HG03095 (cell line): ENCODE results near the gene SORCS3.
"Not testable (repeated sequence)": the region's sequence is repeated elsewhere in the genome, so short reads cannot be mapped to it uniquely, and the experiment has no call there.

Source experiments
- ATAC-seq: cut with Tn5 transposase; IDR thresholded peaks from one replicate; pipeline ENCODE4 v1.9.1; 2021; ENCODE audit warnings: moderate library complexity; ENCODE audit not compliant: unreplicated experiment

The SORCS3 gene

DNA sequence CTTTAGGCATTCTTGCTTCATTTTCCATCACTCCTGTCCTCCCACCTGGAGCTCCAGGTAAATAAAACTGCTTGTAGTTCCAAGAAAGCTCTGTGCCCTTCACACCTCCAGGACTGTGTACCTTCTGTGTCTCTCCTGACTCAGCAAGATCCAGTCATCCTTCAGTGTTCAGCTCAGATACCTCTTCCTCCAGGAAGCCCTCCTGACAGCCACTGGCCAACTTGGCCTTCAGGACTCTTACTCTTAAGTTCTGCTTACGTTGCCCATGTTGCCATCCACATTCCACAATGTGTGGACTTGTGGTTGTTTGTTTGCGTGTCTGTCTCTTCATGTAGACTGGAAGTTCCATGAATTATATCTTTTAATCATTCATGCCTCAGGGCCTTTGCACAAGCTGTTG is 48.0 kb downstream of the SORCS3 start:
- no peak for ATAC-seq

DNA sequence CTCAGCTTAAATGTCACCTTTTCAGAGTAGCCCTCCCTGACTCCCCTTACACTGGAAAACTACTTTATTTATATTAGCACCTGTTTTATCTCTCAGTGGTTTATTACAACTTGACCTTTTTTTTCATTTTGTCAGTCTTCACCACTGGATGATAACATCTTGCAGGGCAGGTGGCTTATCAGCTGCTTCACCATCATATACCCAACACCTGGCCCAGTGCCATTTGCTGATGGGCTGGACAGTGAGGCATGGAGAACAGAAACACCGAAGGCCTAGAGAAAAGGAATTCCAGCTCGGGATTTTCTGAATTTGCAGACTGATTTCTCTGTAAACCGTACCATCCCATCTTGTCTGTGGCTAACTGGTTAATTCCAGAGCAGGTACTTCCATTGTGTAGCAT is 48.5 kb downstream of the SORCS3 start:
- no peak for ATAC-seq

DNA sequence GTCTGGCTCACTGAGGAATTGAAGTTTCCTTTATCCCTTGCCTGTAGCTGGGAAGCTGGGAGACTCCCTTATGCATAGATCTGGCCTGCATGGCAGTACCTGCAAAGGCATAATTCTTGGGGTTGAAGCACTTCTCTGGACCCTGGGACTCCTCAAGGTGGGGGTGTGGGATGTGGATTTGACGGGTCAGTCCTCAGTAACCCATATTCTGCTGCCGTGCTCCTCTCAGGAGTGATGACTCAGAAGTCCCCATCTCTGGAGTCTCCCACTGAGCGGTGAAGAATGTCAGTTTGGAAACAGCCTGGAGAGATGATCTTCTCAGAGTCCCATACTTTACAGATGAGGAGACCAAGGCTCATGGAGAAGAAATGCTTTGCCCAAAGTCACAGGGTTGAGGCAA is 49.0 kb downstream of the SORCS3 start:
- no peak for ATAC-seq

DNA sequence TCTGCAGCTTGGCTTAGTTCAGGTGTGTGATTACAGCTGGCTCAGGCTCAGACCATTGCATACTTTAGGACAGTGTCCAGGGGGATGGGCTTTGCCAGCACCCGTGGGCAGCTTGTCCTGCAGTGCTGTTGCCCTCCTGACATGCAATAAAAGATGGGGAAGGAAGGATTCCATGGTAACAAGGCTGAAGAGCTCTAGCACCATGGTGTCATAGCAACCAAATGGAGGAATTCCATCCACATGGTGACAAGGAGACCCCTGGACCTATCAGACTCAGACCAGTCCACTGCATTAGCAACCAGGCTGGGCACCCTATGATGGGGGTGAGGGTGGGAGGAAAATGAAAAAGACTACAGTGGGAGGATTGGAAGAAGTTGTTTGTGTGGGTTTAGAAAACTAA is 49.9 kb downstream of the SORCS3 start:
- no peak for ATAC-seq

DNA sequence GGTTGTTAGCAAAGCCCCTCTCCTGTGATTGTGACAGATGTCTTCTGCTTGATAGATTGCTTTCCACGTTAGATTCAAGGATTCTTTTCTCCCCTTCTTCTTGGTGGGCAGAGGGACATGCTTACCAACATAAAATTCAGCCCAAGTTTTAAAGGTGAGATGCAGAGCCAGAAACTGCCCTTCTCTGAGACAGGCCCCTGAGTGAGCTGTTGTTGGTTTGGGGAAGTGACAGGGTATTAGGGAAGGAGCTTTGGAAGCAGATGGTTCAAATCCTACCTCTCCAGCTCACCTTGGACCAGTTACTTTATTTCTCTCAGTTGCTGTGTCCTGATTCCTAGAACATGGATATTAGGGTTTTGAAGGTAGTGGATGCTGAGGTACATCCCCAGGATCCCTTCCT is 53.0 kb downstream of the SORCS3 start:
- no peak for ATAC-seq

DNA sequence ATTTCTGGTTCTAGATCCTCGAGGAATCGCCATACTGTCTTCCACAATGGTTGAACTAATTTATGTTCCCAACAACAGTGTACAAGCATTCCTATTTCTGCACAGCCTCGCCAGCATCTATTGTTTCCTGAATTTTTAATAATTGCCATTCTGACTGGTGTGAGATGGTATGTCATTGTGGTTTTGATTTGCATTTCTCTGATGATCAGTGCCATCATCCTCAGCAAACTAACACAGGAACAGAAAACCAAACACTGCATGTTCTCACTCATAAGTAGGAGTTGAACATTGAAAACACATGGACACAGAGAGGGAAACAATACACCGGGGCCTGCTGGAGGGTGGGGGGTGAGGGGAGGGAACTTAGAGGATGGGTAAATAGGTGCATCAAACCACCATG is 62.2 kb downstream of the SORCS3 start:
- ATAC-seq: not testable (repeated sequence)

DNA sequence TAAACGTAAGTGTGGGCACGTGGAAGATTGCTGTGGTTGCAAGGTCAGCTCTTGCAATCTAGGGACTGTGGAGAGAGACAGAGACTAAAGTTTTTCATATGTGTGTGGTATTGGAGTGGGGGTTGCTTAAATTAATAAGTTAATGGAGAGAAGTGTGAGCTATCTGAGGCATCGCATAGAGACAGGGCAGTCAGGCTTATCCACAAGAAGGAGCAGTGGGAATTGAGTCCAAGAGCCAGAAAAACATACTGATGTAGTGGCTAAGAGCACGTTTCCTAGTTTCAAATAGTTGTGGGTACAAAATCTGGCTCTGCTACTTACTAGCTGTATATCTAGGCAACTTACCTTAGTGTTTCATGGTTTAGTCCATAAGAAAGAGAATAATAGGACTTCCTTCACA is 65.8 kb downstream of the SORCS3 start:
- no peak for ATAC-seq

DNA sequence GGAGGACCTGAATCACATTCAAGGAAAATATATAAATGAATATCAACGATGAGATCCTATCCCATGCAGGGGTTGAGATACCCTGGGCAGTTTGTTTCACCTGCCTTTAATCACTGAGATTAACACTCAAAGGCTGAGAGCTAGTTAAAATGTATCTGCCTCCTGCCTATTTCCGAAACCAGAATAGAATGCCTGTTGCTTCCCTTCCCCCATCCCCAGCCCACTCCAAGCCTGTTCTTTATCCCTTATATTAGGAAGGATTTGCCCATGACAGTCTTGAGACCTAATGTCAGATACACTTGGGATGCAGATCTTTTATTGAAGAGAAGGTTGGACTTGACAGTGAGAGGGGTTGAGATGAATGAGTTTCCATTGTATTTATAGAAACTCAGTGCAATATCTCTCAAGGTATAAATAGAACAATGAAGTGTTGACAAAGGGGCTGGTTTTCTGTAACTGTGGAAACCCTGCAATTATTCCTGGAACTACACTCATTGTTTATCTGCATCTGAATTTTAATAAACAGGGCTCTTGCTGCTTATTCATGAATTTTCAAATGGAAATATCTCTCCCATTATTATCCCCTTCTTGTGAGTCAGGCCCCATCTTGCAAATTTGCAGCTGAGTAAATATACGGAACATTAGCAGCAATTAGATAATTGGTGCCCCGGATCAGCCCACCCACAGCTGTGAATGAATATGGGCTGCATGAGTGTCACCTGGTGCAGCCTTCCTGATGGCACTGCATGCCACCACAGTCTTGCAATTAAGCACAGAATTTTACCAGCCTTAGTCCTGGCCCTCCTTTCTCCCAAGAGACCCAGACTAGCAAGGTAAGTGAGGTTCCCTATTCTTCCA is 66.7 kb downstream of the SORCS3 start:
- ATAC-seq: no peak

DNA sequence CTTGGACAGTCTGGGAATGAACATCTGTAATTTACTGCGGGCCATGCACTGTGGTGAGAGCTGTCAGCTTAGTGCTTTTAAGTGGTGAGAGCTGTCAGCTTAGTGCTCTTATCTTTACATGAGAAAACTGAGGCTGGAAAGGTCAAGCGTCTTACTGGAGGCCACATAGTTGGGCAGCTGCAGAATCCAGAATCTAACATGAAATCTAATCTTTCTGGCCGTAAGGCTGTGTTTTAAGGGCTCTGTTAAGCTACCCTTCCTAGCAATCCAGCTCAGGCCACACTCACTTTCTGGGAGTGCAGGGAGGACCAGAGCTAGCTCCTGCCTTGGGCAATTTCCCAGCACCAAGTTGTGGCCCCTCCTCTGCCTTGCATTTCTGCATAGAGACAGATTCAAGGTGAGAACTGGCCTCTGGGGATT is 70.2 kb downstream of the SORCS3 start:
- no peak for ATAC-seq

DNA sequence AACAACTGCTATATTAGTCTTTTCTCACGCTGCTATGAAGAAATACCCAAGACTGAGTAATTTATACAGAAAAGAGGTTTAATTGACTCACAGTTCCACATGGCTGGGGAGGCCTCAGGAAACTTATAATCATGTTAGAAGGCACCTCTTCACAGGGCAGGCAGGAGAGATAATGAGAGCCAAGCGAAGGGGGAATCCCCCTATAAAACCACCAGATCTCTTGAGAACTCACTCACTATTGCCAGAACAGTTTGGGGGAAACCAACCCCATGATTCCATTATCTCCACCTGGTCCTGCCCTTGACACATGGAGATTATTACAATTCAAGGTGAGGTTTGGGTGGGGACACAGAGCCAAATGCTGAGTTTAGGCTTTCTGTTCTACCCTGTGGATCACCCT is 89.5 kb downstream of the SORCS3 start:
- ATAC-seq: not testable (repeated sequence)

DNA sequence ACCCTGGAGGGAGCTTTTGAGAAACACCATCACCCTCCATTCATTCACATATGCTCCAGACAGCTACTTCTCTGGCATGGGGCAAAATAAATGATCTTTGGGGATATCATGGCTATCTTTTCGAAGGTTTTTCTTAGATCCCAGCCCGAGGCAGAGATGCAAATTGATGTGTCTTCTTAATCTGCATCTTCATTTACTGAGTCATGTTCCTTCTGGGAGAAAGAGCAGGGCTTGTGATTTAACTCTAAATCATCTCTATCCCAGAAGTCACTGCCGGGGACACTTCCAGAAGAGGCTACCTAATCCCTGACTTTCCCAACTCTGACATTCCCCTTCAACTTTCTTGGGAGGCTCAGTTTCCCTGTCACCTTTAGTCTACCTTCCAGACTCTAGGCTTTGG is 90.1 kb downstream of the SORCS3 start:
- ATAC-seq: no peak

DNA sequence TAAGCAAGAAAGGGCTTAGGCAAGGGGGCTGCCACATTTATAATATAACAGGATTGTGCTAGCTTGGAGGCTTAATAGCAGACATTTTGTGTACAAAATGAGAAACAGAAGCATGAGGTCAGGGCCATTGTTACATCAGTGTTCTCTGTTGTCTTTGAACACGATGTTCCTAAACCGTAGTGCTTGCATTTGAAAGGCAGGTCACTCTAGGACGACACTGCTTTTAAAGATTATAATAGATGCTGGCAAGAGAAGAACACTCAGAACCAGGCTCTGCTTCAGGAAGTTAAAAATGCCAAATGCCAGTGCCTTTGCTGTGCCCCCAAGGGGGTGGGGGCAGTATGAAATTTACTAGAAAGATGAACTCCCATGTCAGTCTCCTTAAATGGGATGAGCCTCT is 91.1 kb downstream of the SORCS3 start:
- ATAC-seq: no peak

DNA sequence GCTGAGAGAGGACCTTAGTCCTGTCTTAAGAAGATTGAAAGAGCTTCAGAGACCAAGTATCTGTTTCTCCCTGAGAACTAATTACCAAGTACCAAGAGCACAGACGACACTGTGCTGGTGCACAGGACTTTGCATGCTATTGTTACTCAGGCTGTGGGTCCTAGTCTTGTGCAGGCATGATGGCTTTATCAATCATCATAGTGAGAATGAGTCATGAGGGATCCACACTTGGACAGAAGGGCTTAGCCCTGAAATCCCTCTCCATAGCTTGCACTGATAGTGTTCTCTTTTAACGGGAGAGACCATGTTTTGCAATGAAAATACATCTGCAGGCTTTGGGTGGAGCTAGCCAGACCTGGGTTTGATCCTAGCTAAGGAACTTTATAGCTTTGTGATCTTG is 93.3 kb downstream of the SORCS3 start:
- no peak for ATAC-seq

DNA sequence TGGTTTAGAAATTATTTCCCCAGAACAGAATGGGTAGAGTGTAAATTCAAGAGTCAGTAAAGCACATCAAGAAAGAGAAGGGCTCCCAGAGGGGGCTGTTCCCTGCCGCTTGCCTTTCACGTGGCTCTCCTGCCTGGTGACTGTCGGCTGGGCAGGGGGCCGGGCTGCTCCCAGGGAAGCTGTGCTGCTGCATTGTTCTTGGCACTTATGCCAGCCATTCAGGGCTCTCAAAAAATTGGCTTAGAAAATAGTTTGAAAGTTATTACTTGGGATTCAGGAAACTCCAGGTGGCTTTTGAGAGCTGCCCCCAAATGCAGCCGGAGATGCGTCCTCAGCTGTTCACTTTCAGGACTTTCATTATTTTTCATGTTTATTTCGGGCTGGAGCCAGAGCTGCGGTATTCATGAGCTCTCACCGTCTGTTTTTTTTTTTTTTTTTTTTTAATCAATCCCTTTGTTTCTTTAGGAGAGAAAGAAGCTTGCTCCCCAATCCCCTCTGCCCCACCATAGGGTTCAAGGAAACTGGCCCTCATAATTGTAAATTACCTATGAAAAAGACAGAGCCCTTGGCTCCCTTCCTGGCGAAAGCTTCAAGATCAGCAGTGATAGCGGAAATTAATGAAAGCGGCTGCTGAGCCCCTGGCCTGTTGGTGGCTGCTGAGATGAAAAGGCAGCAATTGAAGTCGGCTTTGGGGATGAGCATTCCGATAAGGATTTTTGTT is 94.1 kb downstream of the SORCS3 start:
- no peak for ATAC-seq

DNA sequence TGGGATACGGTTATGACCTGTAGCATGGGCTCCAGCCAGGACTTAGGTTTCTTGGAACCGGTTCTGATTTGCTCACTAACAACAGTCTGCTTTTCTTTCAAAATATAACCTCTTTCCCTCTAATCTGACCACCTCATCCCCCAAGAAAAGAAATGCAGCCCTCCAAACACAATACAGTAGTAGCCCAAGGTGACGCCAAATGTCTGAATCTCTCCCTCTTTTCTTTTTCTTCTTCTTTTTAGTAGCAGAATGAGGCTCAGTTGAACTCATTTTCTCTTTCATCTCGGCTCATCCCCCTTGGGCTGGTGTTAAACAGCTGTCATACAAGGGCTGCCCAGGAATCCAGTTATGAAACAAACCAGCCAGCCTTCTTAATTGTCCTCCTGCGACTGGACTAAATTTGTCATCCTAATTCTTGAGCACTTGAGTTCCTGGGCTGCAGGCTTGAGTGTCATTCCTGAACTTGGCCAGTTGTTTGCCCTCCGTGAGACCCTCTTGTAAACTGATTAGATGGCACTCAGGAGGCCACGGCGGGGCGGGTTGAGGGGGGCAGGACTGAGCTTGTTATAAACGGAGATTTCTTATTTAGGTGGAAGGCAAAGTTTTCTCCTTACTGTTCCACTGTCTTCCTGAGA is 94.8 kb downstream of the SORCS3 start:
- no peak for ATAC-seq

DNA sequence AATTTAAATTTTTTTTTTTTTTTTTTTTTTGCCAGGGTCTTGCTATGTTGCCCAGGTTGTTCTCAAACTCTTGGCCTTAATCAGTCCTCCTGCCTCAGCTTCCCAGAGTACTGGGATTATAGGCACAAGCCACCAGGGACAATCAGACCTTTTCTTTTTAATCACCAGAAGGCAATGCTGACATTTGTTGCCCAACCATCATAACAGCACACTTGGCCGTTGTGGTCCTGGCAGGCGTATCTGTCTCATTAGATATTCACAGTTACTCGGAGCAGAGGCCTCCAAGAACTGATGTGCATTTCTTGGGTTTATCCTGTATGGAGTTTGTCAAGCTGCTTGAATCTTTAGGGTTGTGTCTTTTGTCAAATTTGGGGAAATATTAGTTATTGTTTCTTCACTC is 100.0 kb downstream of the SORCS3 start:
- ATAC-seq: no peak

DNA sequence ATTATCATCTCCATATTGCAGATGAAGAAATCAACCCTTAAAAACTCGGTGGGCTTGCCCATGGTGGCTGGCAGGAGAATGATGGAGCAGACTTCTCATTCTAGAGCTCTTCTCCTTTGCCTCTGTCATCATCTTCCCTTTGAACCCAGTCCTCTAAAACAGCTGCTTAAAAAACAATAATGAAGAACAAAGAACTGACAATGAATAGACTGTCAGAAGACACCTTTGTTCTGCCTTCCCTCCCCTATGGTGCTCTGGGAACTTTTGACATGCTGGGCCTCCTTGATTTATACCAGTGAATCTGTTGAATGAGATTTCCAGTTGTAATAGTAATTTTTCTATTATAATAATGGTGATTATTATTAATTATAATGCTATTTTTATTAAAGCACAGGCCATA is 103.0 kb downstream of the SORCS3 start:
- no peak for ATAC-seq

DNA sequence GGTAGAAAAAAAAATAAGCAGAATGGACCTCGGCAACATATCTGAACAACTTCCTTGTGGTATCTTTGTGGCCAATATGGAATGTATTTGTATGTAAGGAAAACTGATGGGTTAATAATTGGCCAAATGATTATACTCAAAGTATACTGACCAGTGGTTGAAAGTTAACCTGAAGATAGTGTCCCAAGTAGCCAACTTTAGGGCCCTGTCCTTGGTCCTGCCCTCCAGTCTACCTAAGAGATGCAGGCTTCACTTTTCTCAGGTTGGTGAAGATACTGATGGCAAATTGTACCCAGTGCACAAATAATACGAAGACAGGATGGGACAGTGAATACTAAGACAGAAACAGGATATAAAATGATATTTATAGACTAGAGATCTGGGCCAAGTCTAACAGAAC is 109.2 kb downstream of the SORCS3 start:
- ATAC-seq: no peak

DNA sequence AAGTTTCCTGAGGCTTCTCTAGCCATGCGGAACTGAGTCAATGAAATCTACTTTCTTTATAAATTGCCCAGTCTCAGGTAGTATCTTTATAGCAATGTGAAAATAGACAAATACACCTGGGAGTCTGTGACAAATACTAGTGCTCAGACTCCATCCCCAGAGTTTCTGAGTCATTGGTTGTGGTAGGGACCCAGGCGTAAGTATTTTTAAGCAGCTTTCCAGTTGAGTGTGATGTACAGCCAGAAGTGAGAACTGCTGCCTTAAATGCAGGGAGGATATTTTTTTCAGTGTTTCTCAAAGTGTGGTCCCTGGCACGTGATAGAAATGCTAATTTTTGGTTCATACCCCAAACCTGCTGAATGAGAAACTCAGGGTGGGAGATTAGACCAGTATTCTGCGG is 121.7 kb downstream of the SORCS3 start:
- ATAC-seq: no peak

DNA sequence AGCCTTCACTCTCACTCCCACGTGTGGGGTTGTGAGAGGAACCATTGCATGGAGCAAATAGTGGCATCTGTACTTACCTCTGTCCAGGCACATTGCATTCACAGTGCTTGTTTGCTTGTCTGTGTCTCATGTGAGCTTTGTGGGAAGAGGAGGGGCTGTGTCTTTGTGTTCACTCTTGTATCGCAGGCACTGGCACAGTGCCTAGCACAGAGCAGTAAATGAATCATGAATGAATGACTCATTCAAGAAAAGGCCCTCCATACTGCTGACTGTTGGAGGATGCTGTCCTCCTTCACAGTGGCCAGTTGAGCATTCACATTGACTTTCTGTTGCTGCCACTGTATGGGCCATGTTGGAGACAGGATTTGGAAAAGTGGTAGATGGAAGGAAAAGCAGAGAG is 125.3 kb downstream of the SORCS3 start:
- no peak for ATAC-seq

DNA sequence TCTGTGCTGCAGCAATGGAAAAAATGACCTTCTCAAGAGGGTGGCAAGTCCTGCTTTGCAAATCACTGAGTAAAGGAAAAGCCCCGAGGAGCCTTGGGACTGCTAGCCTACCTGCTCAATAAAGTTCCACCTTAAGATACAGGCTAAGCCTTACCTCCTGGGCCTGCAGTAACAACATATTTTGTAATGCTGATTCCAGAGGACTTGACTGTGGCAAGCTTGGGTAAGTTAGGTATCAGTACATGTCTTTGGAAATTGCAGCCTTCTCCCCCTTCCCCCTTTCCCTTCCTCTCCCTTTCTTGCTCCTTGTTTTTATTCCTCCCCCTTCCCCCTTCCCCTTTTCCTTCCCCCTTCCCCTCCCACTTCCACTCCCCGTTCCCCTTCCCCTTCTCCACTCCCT is 126.2 kb downstream of the SORCS3 start:
- ATAC-seq: no peak

DNA sequence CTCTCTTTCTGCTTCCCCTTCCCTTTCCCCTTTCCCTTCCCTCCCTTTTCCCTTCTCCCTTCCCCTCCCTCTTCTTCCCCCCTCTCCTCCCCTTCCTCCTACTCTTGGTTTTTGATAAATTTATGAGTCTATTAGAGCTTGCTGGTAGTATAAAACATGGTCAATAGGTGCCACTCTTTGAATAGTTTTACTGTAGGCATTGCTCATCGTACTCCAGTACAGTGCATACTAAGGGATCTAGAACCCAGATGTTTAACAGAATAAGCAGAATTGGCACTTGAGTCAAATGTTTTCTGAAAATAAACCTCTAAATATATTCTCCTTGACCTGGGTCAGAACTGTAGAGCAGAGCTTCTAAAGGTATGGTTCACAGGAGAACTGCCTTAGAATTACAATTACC is 126.7 kb downstream of the SORCS3 start:
- ATAC-seq: no peak
